SK-MEL-5 (cell line): Measurements from ENCODE around the gene STOML1. TPM values are rescaled to one million over a fixed set of nuclear protein-coding genes. Genes with fewer than 3 reads are reported as not detected.

Source experiments
- DNase-seq: peaks from one replicate; pipeline ENCODE4 v3.0.0-alpha.2; 2016; ENCODE audit warnings: low read depth, low spot score
- in situ Hi-C: cut with HindIII; loops from 2 replicates; pipeline ENCODE4 v1.10.0; 2016; ENCODE audit warnings: low sequenced_read_pairs, high pct_unique_total_duplicates, low pct_unique_long_range_greater_than_20kb
- polyA plus RNA-seq, 2 experiments: library from polyadenylated mRNA; depleted of rRNA; stranded (reverse); fragments of >200 nt; gene quantifications; 2 replicates each; pipeline ENCODE4 v1.2.3, GENCODE V29; 2015
- total RNA-seq: library from RNA; depleted of rRNA; stranded (reverse); fragments of >200 nt; shearing (Covaris generic); gene quantifications from 2 replicates; pipeline ENCODE4 v1.2.3, GENCODE V29; 2014; rRNA removed

STOML1 gene, protein sequence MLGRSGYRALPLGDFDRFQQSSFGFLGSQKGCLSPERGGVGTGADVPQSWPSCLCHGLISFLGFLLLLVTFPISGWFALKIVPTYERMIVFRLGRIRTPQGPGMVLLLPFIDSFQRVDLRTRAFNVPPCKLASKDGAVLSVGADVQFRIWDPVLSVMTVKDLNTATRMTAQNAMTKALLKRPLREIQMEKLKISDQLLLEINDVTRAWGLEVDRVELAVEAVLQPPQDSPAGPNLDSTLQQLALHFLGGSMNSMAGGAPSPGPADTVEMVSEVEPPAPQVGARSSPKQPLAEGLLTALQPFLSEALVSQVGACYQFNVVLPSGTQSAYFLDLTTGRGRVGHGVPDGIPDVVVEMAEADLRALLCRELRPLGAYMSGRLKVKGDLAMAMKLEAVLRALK
- total RNA-seq, result 7.8 and 8.0 TPM in 2 replicates
- polyA plus RNA-seq (2015; cell fraction: cytosol; rRNA removed), result 11.4 and 11.8 TPM in 2 replicates
- polyA plus RNA-seq (2015; cell fraction: nucleus; rRNA removed), result 7.7 and 21.0 TPM in 2 replicates

DNA sequence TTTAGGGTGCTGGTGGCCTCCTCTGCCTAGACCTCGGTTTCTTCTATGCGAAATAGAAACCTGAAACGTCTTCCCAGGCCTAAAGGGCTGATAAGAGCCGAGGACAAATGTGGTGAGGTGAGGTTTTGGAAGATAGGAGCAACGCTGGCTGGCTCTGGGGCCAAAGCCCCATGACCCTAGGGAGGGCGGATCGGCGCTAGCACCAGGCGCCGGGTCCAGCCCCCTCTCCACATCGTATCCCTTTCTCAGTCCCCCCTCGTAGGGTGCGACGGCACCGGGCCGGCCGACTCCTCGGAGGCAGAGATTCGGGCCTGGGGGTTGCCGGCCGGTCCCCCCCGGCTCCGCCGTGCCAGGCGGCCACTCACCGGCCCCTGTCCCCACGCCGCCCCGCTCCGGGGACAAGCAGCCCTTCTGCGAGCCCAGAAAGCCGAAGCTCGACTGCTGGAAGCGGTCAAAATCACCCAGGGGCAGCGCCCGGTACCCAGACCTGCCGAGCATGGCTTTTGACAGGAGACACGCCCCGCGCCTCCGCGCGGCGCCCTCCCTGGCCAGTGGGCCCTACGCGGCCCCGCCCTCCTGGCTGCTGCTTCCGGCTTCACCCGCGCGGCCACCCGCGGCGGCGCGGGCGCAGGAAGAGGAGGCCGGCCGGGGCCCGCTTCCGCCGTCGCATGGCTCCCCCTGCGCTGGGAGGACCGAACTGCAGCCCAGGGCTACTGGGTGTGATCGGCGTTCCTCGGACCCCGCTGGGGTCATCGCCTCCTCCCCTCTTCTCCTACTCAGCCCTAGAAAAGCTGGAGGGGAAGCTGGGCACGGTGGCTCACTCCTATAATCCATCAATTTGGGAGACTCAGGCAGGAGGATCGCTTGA is at the start of gene STOML1:
STOML1 (minus strand) TSS at position 570 of the 868 bp plus-strand sequence; CDS start at position 498, 72 bp downstream.
- DNase-seq, result peak; percentile 90
- in situ Hi-C loops, result no loop called here

- in situ Hi-C loops, result no loop called here
- no peak for DNase-seq
Measured at GRCh38 chr15:74041311-74041756, 49.2 kb upstream of the STOML1 start.

- in situ Hi-C loops, result no loop called here
- no peak for DNase-seq
Measured at GRCh38 chr15:74040109-74040850, 48.2 kb upstream of the STOML1 start.

GRCh38 chr15:74039656-74040010 is 47.5 kb upstream of the STOML1 start:
- in situ Hi-C loops, result no loop called here
- no peak for DNase-seq

DNA sequence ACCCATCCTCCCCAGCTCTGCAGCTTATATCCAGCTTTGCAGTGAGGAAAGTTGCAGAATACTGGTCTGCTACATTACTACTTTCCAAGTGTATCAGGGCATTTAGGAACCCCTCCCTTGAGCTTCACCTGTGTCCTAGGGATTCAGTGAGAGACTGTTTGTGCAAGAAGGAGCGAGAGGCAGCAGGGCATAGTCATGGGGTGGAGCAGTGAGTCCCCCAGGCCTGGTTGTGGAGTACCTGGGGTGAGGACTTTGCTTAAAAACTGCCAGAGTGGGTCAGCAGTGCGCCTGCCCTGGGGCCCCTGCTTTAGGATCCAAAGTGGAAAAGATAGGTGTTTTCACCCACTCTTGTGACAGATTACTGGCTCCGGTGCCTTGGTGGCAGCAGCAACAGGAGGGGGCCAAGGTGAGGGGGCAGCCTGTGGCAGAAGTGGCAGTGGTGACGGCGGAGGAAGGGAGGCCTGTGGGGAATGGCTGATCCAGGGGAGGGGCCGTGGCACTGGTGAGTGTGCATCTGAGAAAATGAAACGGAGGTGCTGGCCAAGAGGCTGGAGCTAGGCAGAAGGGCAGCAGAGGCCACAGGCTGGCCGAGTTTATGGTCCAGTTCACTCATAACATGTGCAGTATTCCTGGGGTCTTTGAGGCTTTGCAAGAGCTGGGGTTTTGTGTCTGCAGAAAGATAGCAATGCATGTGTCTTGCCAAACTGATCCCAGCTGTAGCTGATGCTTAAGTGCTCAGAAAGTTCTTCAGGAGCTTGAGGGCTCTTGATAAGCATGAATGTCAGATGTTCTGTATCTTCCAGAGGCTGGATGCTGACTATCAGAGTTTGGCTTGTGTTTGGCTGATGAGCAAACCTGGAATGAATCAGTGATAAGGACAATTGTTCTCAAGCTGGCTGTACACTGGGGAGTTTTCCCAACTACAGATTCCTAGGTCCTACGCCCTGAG is 46.9 kb upstream of the STOML1 start:
- in situ Hi-C loops, result no loop called here
- no peak for DNase-seq

- no peak for DNase-seq
- in situ Hi-C loops, result no loop called here
Measured at GRCh38 chr15:74037171-74038117, 45.3 kb upstream of the STOML1 start.

DNA sequence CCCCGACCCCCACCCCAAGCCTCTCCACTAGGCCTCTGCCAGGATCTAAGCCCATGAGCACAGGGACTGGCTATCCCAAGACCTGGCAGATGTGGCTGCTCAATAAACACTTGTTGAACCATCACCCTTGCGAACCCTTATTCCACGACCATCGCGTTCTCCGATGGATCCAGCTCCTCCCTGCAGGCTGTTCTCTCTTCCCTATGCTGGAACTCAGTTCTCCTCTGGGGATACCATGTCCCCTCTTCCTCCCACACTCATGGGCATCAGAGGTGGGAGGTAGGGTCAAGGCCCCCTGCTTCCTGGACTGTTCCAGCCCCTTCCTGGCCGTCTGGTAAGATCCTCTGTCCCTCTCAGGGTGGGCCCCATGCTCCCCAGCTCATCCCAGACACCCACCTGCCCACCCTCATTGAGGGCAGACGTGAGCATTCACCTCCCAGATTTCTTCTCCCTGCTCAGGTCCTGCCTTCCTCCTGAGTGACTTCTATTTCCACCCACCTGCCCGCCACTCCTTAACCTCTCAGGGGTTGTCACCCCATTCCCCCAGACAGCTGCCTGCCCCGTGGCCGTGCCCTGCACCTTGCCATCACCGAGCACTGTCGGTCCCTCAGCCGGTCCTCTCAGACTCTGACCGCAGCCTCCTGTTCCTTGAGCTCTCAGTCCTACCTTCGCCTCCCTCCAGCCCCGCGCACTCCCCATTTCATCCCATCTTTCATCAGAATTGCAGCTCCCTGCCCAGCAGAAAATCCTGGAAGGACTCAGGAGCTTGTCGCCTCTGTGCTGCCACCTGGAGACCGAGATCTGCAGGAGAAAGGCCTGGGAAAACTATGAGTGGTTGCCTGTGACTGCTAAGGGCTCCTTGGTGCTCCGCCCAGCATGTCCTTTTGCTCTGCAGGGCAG is 44.4 kb upstream of the STOML1 start:
- in situ Hi-C loops, result no loop called here
- DNase-seq, result peak; percentile 78

DNA sequence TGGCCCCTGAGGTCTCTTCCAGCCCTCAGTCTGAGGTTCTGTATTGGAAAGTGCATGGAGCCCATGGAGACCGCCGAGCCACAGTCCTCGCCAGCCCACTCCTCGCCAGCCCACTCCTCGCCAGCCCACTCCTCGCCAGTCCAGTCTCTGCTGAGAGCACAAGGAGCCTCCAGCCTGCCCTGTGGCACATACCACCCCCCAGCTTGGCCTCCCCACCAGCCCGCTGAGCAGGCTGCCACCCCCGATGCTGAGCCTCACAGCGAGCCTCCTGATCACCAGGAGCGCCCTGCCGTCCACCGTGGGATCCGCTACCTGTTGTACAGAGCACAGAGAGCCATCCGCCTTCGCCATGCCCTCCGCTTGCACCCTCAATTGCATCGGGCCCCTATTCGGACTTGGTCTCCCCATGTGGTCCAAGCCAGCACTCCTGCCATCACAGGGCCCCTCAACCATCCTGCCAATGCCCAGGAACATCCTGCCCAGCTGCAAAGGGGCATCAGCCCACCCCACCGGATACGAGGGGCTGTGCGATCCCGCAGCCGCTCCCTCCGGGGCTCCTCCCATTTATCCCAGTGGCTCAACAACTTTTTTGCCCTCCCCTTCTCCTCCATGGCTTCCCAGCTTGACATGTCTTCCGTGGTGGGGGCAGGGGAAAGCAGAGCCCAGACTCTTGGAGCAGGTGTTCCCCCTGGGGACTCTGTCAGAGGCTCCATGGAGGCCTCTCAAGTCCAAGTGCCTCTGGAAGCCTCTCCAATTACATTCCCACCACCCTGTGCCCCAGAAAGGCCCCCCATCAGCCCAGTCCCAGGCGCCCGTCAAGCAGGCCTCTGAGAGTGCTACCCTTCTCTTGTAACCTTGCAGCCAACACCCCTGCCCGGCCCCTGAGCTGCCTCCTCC is 43.3 kb upstream of the STOML1 start:
- DNase-seq, result no peak
- in situ Hi-C loops, result no loop called here

- no peak for DNase-seq
- in situ Hi-C loops, result no loop called here
Measured at GRCh38 chr15:74034206-74034755, 42.2 kb upstream of the STOML1 start.

DNA sequence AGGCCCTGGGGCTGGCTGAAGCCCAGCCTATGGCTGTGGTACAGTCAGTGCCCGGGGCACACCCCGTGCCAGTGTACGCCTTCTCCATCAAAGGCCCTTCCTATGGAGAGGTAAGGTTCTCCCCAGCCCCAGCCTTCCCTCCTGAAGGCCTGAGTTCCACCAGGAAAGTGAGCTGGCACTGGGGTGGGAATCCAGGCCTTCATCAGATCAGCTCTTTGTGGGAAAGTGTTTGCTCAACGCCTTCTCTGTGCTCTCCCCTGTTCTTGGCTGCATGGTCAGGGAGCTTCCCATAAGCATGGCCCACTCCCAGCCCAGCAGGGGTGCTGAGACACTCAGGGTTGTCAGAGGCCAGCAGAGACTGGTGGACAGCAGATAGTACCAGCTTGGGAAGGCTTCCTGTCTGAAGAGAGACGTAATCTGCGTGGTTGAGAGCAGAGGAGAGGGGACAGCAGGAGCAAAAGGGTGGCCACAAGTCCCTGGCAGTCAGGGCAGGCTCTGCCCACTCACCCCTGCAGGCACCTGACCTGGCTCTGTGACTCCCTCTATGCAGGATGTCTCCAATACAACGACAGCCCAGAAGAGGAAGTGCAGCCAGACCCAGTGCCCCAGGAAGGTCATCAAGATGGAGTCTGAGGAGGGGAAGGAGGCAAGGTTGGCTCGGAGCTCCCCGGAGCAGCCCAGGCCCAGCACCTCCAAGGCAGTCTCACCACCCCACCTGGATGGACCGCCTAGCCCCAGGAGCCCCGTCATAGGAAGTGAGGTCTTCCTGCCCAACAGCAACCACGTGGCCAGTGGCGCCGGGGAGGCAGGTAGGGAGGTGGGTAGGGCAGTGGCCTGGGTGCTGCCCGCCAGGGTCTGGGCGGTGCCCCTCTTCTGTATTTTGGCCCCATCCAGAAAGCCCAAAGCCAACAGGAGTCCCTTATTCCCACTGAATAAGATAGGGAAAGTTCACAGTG is 40.8 kb upstream of the STOML1 start:
- in situ Hi-C loops, result no loop called here

DNA sequence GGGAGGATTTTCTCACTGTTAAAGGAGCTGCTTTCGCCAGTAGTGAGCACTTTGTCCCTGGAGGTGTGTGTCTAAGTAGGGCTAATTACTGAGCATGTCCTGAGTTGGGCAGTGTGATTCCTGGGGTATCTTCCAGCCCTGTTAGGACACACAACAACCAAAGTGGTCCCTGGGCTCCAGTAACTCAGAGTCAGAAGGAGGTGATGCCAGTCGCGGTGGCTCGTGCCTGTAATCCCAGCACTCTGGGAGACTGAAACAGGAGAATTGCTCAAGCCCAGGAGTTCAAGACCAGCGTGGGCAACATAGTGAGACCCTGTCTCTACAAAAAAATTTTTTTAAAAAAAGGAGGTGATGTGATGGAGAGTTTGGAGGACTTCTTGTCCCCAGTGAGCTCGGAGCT is 40.0 kb upstream of the STOML1 start:
- in situ Hi-C loops, result no loop called here
- DNase-seq, result no peak

More for the DNA sequence above, 40.8 kb upstream of the STOML1 start:
- DNase-seq, result no peak

GRCh38 chr15:74028646-74029045 is 36.6 kb upstream of the STOML1 start:
- in situ Hi-C loops, result no loop called here
- DNase-seq, result no peak

DNA sequence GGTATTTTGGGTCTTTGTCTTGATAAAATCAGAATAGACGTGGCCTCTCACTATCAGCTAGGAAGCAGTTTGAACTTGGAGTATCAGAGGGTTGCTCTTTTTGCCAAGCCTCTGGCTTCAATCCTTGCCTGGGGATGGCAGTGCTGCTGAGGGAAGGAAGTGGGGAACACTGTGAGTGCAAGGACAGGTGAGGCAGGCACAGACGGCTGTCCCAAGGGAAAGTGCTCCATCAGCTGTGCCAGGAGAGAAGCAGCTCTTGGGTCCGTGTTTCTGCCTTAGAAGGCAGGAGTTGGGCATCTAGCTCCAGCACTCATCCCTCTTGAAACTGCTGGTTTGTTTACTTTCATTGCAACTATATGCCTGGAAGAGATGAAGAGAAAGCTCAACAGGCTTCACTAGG is 35.6 kb upstream of the STOML1 start:
- DNase-seq, result no peak
- in situ Hi-C loops, result no loop called here
